Astrocyte of the hippocampus (primary cell): ENCODE measurements around the gene VAT1L.

Source experiments
- DNase-seq: peaks from one replicate; pipeline ENCODE4 v3.0.0; 2011; ENCODE audit warnings: low read depth, low spot score

The VAT1L gene, protein sequence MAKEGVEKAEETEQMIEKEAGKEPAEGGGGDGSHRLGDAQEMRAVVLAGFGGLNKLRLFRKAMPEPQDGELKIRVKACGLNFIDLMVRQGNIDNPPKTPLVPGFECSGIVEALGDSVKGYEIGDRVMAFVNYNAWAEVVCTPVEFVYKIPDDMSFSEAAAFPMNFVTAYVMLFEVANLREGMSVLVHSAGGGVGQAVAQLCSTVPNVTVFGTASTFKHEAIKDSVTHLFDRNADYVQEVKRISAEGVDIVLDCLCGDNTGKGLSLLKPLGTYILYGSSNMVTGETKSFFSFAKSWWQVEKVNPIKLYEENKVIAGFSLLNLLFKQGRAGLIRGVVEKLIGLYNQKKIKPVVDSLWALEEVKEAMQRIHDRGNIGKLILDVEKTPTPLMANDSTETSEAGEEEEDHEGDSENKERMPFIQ

DNA sequence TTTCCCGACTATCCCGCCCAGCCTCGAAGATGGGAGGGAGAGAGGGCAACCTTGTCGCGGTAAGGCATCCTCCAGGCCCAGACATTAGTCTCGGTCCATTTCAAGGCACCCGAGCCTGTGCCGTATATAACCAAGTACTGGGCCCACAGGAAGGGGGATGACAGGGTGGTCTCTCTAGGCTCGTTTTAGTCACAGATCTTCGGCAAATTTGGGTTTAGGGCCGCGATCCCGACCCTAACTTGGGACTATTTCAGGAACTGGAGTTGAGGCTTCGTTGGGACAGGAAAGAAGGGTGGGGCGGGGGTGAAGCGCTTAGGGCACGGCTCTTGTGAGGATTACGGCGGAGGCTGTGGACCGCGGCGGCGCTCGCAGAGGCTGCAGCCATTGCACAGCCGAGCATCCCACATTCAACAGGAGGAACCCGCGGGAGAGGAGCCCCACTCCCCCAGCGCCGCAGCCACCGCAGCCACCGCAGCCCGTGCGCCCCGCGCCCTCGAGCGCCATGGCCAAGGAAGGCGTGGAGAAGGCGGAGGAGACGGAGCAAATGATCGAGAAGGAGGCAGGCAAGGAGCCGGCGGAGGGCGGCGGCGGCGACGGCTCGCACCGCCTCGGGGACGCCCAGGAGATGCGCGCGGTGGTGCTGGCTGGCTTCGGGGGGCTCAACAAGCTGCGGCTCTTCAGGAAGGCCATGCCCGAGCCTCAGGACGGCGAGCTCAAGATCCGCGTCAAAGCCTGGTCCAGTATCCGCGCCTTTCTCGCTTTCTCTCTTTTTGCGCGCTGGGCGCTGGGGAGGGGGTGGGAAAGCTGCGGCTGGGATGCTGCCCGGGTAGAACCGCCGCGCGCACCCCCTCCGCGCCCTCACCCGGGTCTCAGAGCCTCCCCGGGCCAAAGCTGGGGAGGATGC lies at the start of gene VAT1L:
Gene VAT1L, plus strand, starts transcription at position 384 of the 904 bp plus-strand sequence. Its CDS starts 119 bp downstream, at position 503.
- DNase-seq = peak; percentile 86

DNA sequence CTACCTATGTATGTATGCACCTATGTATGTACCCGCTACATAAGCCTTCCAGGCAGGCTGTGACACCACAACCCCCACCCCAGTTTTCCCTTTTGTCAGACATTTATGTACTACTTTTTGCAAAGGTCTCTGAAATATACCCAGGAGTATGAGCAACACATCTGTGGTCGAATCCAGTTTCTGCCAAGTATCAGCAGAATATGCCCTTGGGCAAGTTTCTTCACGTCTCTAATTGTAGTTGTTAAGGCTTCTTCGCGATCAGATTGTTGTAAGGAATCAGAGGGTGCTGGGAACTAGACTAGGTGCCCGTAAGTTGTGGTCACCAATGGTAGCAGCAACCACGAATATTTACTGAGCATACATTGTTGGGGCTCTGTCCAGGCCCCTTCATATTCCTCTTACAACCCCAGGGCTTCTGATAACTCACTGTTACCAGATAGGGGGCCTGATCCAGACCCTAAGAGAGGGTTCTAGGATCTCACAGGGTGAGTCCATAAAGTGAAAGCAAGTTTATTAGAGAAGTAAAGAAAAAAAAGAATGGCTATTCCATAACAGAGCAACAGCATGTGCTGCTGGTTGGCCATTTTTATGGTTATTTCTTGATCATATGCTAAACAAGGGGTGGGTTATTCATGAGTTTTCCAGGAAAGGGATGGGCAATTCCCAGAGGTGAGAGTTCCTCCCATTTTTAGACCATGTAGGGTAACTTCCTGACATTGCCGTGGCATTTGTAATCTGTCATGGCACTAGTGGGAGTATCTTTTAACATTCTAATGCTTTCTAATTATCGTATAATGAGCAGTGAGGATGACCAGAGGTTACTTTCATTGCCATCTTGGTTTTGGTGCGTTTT lies 49.4 kb upstream of the VAT1L start:
- peak; percentile 16 for DNase-seq

DNA sequence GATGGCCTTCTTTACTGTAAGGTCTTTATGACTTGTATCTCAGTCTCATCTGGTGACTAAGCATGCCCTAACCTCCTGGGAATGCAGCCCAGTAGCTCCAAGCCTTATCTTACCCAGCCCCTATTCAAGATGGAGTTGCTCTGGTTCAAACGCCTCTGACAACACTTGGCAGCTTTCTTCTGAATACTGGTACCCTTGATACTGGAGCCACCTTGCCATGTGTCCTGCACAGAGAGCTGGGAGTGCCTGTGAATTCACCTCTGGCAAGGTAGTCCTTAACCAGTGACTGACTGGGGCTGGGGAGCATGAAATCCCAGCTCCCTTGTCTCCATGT lies 48.8 kb upstream of the VAT1L start:
- no peak for DNase-seq

DNA sequence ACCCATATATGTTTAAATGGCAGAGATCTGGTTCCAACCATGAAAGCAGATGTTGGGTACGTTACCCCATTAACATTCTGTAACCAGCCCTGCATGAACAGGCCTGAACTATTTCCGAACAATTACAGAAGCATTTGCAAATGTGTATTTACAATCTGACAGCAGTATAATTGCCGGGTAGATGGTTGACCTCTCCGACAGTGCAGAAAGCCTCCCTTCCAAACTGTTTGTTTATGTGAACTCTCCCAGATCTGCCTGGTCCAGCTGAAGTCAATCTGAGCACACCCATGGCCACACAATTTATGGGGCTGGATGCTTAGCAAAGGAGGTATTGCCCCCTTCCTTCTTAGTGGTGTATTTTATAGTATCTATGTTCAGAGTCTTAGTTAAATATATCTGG lies 44.2 kb upstream of the VAT1L start:
- no peak for DNase-seq

DNA sequence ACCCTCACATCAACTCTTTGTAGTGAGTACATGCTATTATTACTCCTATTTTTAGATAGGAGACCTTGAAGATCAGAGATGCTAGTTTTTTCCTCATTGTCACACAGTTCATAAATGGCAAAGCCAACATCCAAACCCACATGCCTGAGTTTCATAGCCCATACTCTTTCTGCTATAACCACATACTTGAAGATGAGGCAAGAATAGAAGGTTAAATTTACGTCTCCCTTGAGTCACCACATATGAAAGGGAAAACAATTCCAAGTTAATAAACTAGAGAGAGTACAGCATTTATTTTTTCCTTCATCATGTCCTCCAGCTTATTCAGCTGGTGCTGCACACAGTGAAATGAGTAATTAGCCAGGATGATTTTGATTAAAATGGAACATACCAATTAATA lies 42.4 kb upstream of the VAT1L start:
- DNase-seq = no peak

DNA sequence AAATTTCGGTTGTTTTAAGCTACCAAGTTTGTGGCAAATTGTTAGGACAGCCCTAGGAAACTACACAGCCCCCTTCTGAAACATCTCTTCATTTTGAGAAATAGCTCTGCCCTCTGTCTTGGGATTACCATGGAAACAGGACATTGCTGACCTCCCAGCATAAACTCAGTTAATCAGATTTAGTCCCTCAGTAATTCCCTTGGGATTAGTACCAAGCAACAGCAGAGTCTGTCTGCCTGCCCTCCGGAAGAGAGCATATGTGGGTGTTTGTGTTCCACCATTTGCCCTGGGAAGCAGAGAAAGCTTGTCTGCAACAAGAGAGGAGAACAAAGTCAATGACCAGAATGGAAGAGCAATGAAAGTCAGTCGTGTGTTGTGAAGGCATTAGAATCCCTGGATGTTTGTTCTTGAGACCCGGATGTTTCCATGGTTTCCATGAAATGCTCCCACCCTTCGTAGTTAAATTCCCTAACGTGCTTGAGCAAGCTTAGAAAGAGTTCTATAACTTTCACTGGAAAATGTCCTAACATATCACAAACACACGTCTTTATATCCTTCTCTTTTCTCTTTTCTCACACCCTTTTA lies 39.9 kb upstream of the VAT1L start:
- DNase-seq = no peak

DNA sequence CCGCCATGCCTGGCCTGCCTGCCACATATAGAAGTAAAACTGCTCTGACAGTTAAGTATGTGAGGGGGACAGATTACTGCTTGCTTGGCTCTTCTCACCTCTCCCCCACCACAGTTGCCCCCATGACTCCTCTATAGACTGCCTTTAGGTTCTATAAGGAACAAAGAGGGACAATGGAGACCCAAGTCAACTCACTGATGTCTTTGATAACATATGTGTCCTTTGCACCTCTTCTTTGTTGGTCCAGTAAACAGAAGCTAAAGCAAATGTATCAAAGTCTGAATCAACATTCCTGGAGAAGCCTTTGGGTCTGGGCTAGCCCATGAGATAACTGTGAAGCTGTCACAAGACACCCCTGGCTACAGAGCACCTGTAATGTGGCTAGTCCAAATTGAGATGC lies 38.9 kb upstream of the VAT1L start:
- DNase-seq = no peak

DNA sequence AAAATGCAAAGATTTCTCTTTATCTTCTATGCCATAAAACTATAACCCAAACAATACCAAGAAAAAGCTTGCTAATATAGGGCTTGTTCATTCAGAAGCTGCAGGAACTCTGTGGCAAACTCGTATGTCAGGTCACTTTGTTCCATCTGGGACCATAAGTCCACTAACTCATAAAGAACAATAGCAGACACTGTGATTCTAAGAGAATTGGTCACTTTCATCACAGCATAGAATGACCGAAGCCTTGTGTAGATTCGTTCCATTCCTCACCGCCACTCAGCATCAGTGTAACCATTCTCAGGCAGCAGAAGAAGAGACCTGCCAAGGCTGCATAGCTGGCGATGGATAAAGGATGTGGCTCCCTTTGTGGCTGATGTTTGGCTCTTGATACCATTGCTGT lies 30.3 kb upstream of the VAT1L start:
- no peak for DNase-seq

DNA sequence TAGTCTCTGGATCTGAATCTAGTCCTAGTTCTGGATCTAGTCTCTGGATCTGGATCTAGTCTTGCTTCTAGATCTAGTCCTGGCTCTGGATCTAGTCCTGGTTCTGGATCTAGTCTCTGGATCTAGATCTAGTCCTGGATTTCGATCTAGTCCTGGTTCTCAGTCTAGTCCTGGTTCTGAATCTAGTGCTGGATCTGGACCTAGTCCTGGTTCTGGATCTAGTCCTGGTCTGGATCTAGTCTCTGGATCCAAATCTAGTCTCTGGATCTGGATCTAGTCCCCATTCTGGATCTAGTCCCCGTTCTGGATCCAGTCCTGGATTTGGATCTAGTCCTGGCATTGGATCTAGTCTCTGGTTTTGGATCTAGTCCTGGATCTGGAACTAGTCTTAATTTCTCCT lies 29.9 kb upstream of the VAT1L start:
- DNase-seq = no peak

DNA sequence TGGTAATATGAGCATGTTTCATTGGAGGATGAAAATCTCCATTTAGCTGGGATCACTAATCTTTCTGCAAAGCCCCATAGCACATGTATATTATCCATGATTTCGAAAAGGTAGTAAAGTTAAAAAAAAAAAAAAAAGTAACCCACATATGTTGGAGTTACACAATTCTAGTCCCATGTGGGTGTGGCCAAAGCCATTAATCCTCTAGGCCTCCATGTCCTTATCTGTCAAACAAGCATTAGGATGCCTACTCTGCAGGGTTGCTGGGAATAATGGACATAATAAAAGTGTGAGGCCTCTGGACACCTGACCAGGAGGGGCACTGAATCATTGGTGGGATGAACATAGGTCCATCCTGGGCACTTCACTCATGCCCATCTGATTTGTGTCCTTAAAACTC lies 29.2 kb upstream of the VAT1L start:
- DNase-seq = no peak

DNA sequence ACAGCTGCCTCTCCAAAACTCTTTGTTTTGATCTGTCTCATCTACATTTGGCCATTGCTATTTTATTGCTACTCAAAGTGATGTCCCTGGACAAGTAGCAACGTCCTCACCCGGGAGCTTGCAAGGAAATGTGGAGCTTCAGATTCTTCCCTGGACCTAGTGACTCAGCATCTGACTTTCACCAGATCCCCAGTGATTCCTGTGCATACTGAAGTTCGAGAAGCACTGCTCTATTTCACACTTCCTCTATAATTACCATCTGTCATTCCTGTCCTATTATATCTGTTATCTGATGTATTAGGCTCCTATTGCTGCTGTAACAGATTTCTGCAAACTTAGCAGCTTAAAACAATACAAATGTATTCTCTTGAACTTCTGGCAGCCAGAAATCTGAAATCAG lies 28.5 kb upstream of the VAT1L start:
- DNase-seq = no peak

DNA sequence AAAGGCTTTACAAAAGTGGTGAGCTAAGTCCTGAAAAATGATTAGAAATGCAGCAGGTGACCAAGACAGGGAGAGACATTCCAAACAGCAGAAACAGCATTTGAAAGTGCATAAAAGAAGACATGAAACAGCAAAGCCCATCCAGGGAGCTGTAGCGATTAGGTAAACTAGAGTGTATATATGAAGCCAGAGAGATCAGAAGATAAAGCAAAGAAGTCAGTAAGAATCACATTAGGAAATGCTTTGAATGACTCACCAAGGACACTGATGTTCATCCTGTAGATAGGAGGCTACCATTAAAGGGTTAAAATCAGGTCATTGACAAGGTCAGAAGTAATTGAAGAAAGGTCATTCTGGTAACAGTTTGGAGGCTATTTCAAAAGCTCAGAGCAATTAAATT lies 27.6 kb upstream of the VAT1L start:
- DNase-seq = no peak

DNA sequence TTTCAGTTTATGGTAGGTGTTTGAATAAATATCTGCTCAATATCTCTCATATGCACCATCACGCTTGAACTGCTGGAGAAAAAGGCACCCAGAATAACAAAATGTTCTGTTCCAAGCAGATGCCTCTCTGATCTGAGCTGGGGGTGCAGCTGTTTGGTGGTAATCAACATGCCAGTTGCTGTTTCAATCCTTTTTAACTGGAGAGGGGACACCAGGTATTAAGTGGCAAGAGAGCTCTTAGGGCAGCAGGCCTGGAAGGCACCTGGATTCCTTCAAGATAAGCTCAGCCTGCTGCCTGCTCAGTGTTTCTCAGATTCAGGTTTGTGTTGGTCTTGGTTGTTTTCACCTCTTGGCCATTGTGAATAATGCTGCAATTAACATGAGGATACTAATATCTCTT lies 27.2 kb upstream of the VAT1L start:
- no peak for DNase-seq

DNA sequence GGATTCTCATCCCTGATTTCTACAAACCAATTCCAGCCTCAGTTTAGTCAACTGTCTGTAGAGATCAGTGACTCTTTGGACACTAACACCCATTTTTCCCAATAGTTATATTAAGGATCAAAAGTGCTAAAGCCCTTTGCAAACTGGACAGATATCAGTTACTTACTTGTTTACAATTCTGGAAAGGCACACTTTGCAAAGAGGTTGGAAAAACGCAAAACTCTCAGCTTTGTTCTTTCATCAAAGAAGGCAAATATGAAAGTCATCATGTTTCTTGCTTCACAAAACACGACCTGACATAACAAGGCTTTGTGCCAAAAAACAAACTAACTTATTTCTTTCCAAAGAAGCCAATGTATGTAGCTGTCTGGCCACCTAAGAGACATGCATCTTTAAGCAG lies 26.1 kb upstream of the VAT1L start:
- DNase-seq = no peak

DNA sequence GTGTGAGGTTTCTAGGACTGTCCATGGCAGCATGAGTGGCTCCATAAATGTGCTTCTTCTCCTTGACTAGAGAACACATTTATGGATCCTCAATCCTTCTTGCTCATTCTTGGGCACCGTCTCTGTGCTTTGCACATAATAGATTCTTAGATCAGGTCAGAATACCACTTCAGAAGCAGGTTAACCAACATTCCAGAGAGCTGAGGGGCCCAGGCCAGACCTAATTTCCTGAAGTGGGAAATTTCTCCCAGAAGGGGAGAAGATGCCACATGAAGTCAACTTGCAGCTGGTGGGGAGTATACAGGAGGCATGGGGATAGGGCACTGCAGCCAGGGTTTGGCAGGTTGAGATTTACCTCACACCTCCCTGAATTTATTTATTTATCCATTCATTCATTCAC lies 24.4 kb upstream of the VAT1L start:
- peak; percentile 35 for DNase-seq

DNA sequence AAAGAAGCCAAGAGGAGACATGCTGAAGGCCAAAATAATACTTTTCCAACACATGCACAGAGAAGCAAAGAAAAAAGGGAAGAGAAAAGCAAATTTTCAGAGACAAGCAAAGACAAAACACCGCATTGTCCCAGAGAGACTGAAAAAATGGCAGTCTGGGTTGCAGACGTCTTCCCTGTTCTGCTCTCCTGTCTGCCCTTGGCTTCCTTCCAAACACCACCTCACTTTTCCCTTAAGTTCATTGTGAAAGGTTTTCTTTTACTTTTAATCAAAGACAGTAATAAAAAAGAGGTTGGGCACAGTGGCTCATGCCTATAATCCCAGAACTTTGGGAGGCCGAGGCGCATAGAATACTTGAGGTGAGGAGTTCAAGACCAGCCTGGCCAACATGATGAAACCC lies 21.2 kb upstream of the VAT1L start:
- DNase-seq = peak; percentile 20

DNA sequence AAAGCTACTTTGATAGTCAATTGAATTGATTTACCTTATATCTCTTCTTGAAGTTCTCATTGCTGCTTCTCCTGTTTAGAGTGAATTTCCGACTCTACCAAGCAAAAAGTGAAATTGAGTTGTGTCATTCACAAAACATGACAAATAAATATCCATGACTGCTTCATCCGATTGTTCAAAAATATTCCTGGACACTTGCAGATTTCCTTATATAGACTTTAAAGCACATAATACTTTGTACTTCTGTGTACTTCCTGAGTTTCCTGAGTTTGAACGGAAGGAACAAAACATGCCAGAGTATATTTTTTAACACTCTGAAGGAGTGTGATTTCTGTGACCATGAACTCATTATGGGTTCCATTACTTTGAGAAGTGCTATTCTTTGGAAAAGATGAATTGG lies 20.5 kb upstream of the VAT1L start:
- no peak for DNase-seq

DNA sequence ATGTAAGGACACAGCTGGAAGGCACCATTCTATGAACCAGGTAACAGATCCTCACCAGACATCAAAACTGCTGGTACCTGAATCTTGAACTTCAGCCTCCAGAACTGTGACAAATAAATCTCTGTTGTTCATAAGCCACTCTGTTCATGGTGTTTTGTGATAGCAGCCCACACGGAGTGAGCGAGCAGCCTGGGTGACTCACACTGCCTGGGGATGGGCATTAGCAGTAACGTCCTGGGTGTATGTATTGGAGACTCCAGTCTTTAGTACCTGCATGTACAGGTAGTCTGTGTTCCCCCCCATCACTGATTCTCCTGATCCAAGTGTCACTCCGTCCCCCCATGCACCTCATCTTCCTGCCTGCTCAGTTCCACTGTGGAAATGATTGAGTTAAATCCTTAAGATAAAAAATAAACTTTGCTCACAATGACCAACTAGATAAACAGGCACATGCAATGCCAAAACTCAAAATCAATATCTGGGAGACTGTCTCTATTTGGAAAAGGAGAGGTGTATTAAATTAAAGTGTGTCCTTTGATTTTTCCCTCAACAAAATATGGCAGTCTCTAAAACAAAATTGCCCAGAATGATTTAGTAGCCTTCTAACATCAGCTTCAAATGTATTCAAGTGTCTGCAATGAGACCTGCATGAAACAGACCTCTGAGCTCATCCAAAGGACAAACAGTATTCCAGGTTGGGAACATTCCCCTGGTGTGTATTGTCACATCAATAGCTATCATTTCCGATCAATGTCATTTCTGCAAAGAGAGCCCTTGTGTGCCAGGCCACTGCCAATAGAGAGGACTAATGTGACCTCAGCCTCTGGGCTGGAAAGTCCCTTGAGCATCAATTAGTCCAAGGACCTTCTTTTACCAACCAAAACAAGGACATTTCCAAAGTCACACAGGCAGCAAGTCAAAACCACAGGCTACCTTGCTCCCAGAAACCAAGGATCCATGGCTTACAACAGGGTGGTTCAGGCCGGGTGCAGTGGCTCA lies 12.2 kb upstream of the VAT1L start:
- peak; percentile 52 for DNase-seq

DNA sequence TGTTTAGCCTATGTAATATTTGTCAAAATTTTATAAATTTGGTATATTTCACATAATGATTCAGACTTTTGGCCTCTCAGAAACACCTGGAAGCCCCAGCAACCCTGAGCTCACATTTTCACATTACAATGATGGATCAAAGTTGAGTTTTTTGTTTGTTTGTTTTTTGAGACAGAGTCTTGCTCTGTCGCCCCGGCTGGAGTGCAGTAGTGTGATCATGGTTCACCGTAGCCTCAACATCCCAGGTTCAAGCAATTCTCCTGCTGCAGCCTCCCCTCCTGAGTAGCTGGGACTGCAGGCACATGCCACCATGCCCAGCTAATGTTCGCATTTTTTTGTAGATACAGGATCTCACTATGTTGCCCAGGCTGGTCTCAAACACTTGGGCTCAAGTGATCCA lies 10.6 kb upstream of the VAT1L start:
- DNase-seq = no peak

DNA sequence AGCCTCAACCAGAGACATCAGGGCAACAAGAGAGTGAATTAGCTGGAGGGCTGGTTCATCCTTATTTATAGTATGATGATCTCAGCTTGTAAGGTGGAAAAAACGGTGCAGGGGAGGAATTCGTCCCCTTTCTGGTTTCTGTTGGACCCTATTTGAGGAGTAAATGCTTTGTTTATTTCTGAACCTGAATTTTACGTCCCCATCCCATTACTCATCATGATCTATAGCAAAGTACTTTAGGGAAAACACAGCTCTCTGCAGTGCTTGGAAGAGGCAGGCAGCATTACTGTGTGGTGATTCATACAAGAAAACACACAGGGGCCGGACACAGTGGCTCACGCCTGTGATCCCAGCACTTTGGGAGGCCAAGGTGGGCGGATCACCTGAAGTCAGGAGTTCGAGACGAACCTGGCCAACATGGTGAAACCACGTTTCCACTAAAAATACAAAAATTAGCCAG lies 8.0 kb upstream of the VAT1L start:
- peak; percentile 90 for DNase-seq
